ENCODE results near the gene FNBP1. TPM values are rescaled to one million over a fixed set of nuclear protein-coding genes. Genes with fewer than 3 reads are reported as not detected.
"Not testable (repeated sequence)": the region's sequence is repeated elsewhere in the genome, so short reads cannot be mapped to it uniquely, and the experiment has no call there.

FNBP1 gene
- total and polyA plus RNA-seq, 2 of the 8 experiments (the other 6 are each of a cell fraction or from before 2014, with no cell fraction given): 7.2 to 40.9 TPM

DNA sequence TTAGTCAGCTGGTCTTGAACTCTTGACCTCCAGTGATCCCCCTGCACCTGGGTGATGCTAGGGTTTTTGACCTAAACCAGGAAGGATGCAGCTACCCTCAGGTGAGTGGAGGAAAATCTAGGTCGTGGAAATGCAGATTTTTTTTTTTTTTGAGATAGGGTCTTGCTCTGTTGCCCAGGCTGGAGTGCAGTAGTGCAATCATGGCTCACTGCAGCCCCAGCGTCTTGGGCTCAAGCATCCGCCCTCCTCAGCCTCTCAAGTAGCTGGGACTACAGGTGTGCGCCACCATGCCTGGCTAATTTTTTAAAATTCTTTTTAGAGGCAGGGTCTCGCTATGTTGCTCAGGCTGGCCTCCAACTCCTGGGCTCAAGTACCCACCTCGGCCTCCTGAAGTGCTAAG, 51.9 kb downstream of the FNBP1 start:
- not testable (repeated sequence) for H3K23me2 ChIP-seq (ENCODE audit: low read depth, low read length); H3K56ac ChIP-seq (replicated peaks; ENCODE audit: insufficient read length, low read depth, low read length); H4K91ac ChIP-seq (replicated peaks; ENCODE audit: insufficient read length, low read length); H2BK5ac ChIP-seq (ENCODE audit: low read depth, low read length); H3K9ac ChIP-seq (replicated peaks in 1 of 4; ENCODE audit: extremely low read depth in 1 of 4, low read depth in 3 of 4, low read length in 3 of 4); H3K4ac ChIP-seq (replicated peaks; ENCODE audit: insufficient read length, low read depth, low read length); H4K8ac ChIP-seq (ENCODE audit: extremely low read depth, insufficient read depth, low read length); H4K5ac ChIP-seq (ENCODE audit: insufficient read length, low read depth, low read length); H3K4me3 ChIP-seq (ENCODE audit: extremely low read depth in 1 of 4, insufficient read depth in 2 of 4, low read depth in 3 of 4, low read length in 4 of 4); H2BK120ac ChIP-seq (replicated peaks; ENCODE audit: low read depth, low read length); H3K4me1 ChIP-seq (replicated peaks in 1 of 4; ENCODE audit: control insufficient read depth in 3 of 4, insufficient read depth in 4 of 4, low read length in 3 of 4); H3K14ac ChIP-seq (ENCODE audit: insufficient read length); H3K4me2 ChIP-seq (ENCODE audit: insufficient read depth in 1 of 2, low read depth in 2 of 2, low read length in 2 of 2); H3K18ac ChIP-seq (ENCODE audit: extremely low read depth, low read length); DNase-seq (ENCODE audit: low read depth in 1 of 2, low spot score in 2 of 2); FAIRE-seq; H2BK15ac ChIP-seq (ENCODE audit: low read length); H2AK5ac ChIP-seq (ENCODE audit: low read depth, low read length); H3K79me2 ChIP-seq (ENCODE audit: control insufficient read depth in 1 of 2, insufficient read depth in 2 of 2, low read length in 2 of 2); H4K20me1 ChIP-seq (replicated peaks in 1 of 2; ENCODE audit: control insufficient read depth in 1 of 2, insufficient read depth in 2 of 2, low read length in 2 of 2); H3K79me1 ChIP-seq (ENCODE audit: low read depth, low read length); H2BK12ac ChIP-seq (ENCODE audit: low read depth, low read length); H3K9me3 ChIP-seq (ENCODE audit: insufficient read depth in 2 of 2, low read depth in 1 of 2, low read length in 1 of 2); H3K27ac ChIP-seq (ENCODE audit: low read depth, low read length); H3K23ac ChIP-seq (ENCODE audit: insufficient read length); H3K36me3 ChIP-seq (ENCODE audit: control insufficient read depth in 2 of 4, insufficient read depth in 4 of 4, low read length in 3 of 4); H2AFZ ChIP-seq (ENCODE audit: low read length); H3K27me3 ChIP-seq (replicated peaks in 1 of 4; ENCODE audit: control insufficient read depth in 3 of 4, extremely low read depth in 1 of 4, insufficient read depth in 3 of 4, low read length in 3 of 4); H2BK20ac ChIP-seq (ENCODE audit: low read length)
- WGBS, 2 experiments (ENCODE audit: extremely low coverage in 1 of 2, insufficient coverage in 1 of 2, insufficient read length in 1 of 2, insufficient replicate concordance in 2 of 2, low coverage in 1 of 2, low lambda C conversion rate in 2 of 2, missing lambda C conversion rate in 1 of 2): 96% methylated on average over 6 of the region's 6 CpGs; no CpG with 5 or more reads in 1 of the 2 experiments
- ChIA-PET POLR2A (ENCODE audit: partially characterized antibody) (interaction anchor here (1.5 kb wide), 1 partner anchor 18 kb away, joined by 3 read pairs; no protein-coding TSS in a partner anchor), CTCF (ENCODE audit: partially characterized antibody) (interaction anchor here (0.6 kb wide), 1 partner anchor 420 kb away, joined by 4 read pairs; no protein-coding TSS in a partner anchor)
